Activated CD8-positive, alpha-beta memory T cell treated with anti-CD3 and anti-CD28 coated beads for 36 hours (primary cell): ENCODE measurements around the gene SCFD2. TPM values are rescaled to one million over a fixed set of nuclear protein-coding genes. Genes with fewer than 3 reads are reported as not detected.
"Not testable (repeated sequence)": the region's sequence is repeated elsewhere in the genome, so short reads cannot be mapped to it uniquely, and the experiment has no call there.

ENCODE experiments used
- CTCF ChIA-PET: fragments of 350-600 bp; sonication (Branson Sonifier 250); formaldehyde crosslinking; loops from one replicate; lab custom pipeline; 2021; ENCODE audit warnings: antibody characterized with exemption; lab: Charles Lee
- POLR2A ChIA-PET: fragments of 350-600 bp; sonication (Branson Sonifier 250); formaldehyde crosslinking; loops from one replicate; lab custom pipeline; 2021; ENCODE audit warnings: antibody characterized with exemption; lab: Charles Lee
- total RNA-seq, 2 experiments: library from RNA; stranded (reverse); gene quantifications; one replicate each; pipeline ENCODE4 v1.2.3, GENCODE V29; 2021

The SCFD2 gene
- 10 to 100 TPM; 29.3 to 29.7 TPM for total RNA-seq

GRCh38 chr4:53365486-53366300 is at the start of gene SCFD2:
SCFD2 (minus strand) TSS chr4:53366061.
- ChIA-PET CTCF (interaction anchor here (0.7 to 1.5 kb wide), 3 partner anchors 9 to 12 kb away, joined by 3 read pairs; partner anchors contain the start of gene FIP1L1), POLR2A (interaction anchor here (0.6 to 2.0 kb wide), 2 partner anchors 12 to 93 kb away, joined by 3 to 7 read pairs; partner anchors contain the start of gene FIP1L1)

- POLR2A ChIA-PET, CTCF ChIA-PET: not testable (repeated sequence)
Measured at GRCh38 chr4:53409479-53409878, 43.6 kb upstream of the SCFD2 start.

GRCh38 chr4:53380221-53380620 is 14.4 kb upstream of the SCFD2 start:
- POLR2A ChIA-PET: no interaction called here
- CTCF ChIA-PET: no interaction called here

- ChIA-PET CTCF (interaction anchor here (1.2 kb wide), 1 partner anchor 12 kb away, joined by 3 read pairs; the partner anchor contains the start of gene SCFD2), POLR2A (interaction anchor here (1.5 kb wide), 1 partner anchor 12 kb away, joined by 7 read pairs; the partner anchor contains the start of gene SCFD2)
Measured at GRCh38 chr4:53378171-53378482, 12.3 kb upstream of the SCFD2 start.

GRCh38 chr4:53377319-53378170 is 11.7 kb upstream of the SCFD2 start, which contains the start of gene FIP1L1:
FIP1L1 (plus strand) TSS chr4:53377641; CDS start chr4:53377839, 198 bp downstream.
- CTCF ChIA-PET: interaction anchor here (1.2 kb wide), 1 partner anchor 12 kb away, joined by 3 read pairs; the partner anchor contains the start of gene SCFD2
- POLR2A ChIA-PET: interaction anchor here (1.5 kb wide), 1 partner anchor 12 kb away, joined by 7 read pairs; the partner anchor contains the start of gene SCFD2

- ChIA-PET CTCF (no interaction called here), POLR2A (interaction anchor here (1.5 kb wide), 1 partner anchor 11 kb away, joined by 7 read pairs; the partner anchor contains the start of gene SCFD2)
Measured at GRCh38 chr4:53376900-53377299, 11.0 kb upstream of the SCFD2 start.

- ChIA-PET POLR2A (no interaction called here), CTCF (interaction anchor here (0.6 kb wide), 1 partner anchor 9 kb away, joined by 3 read pairs; the partner anchor contains the start of gene SCFD2)
Measured at GRCh38 chr4:53374777-53375258, 9.0 kb upstream of the SCFD2 start.

GRCh38 chr4:53371843-53372521 is 6.1 kb upstream of the SCFD2 start:
- ChIA-PET POLR2A (no interaction called here), CTCF (no interaction called here)

- ChIA-PET CTCF (interaction anchor here (0.7 kb wide), 1 partner anchor 198 kb away, joined by 3 read pairs; no protein-coding TSS in a partner anchor), POLR2A (no interaction called here)
Measured at GRCh38 chr4:53371049-53371448, 5.2 kb upstream of the SCFD2 start.

- POLR2A ChIA-PET: no interaction called here
Measured at GRCh38 chr4:53367721-53368120, 1.9 kb upstream of the SCFD2 start.

GRCh38 chr4:53366301-53366716 is 448 bp upstream of the SCFD2 start:
- CTCF ChIA-PET: interaction anchor here (1.0 kb wide), 1 partner anchor 8 kb away, joined by 3 read pairs; no protein-coding TSS in a partner anchor

More at GRCh38 chr4:53367721-53368120, 1.9 kb upstream of the SCFD2 start:
- CTCF ChIA-PET: no interaction called here

GRCh38 chr4:53365121-53365485 is 758 bp downstream of the SCFD2 start:
- POLR2A ChIA-PET: interaction anchor here (0.6 to 2.0 kb wide), 2 partner anchors 13 to 94 kb away, joined by 3 to 7 read pairs; partner anchors contain the start of gene FIP1L1
- CTCF ChIA-PET: interaction anchor here (1.5 kb wide), 1 partner anchor 9 kb away, joined by 3 read pairs; no protein-coding TSS in a partner anchor

More at GRCh38 chr4:53366301-53366716, 448 bp upstream of the SCFD2 start:
- POLR2A ChIA-PET: interaction anchor here (2.0 kb wide), 1 partner anchor 11 kb away, joined by 7 read pairs; the partner anchor contains the start of gene FIP1L1

GRCh38 chr4:53364624-53365023 is 1.2 kb downstream of the SCFD2 start:
- POLR2A ChIA-PET: interaction anchor here (2.0 kb wide), 1 partner anchor 13 kb away, joined by 7 read pairs; the partner anchor contains the start of gene FIP1L1
- CTCF ChIA-PET: interaction anchor here (1.5 kb wide), 1 partner anchor 9 kb away, joined by 3 read pairs; no protein-coding TSS in a partner anchor

- CTCF ChIA-PET: no interaction called here
Measured at GRCh38 chr4:53362093-53362492, 3.8 kb downstream of the SCFD2 start.

GRCh38 chr4:53361451-53361850 is 4.4 kb downstream of the SCFD2 start:
- CTCF ChIA-PET: no interaction called here
- POLR2A ChIA-PET: no interaction called here

More at GRCh38 chr4:53362093-53362492, 3.8 kb downstream of the SCFD2 start:
- POLR2A ChIA-PET: no interaction called here

GRCh38 chr4:53355930-53356521 is 9.8 kb downstream of the SCFD2 start:
- CTCF ChIA-PET: interaction anchor here (1.2 kb wide), 1 partner anchor 9 kb away, joined by 3 read pairs; no protein-coding TSS in a partner anchor
- POLR2A ChIA-PET: no interaction called here

- ChIA-PET POLR2A (no interaction called here), CTCF (no interaction called here)
Measured at GRCh38 chr4:53354012-53354722, 11.7 kb downstream of the SCFD2 start.
